ENCODE results near the gene PRPH2.

GRCh38 chr6:42727087-42727611 is 4.8 kb upstream of the PRPH2 start:
- TF ChIP-seq CTCF (IDR thresholded peaks at IDR 0.05), result no peak
- no peak for TF ChIP-seq RFX5 (IDR thresholded peaks at IDR 0.05; ENCODE audit: low read length)
- no peak for TF ChIP-seq SIN3A (IDR thresholded peaks at IDR 0.05; ENCODE audit: borderline replicate concordance, low read depth, low read length)
- TF ChIP-seq EZH2phosphoT487 (IDR thresholded peaks at IDR 0.05; ENCODE audit: borderline replicate concordance, low read depth), result no peak
- TF ChIP-seq REST (IDR thresholded peaks at IDR 0.05; ENCODE audit: low read depth, low read length), result no peak
- no peak for TF ChIP-seq CHD2 (IDR thresholded peaks at IDR 0.05; ENCODE audit: low read length, partially characterized antibody)
- TF ChIP-seq FOSL2 (IDR thresholded peaks at IDR 0.05; ENCODE audit: borderline replicate concordance, low read depth), result no peak
- TF ChIP-seq POLR2AphosphoS5 (IDR thresholded peaks at IDR 0.05; ENCODE audit: low read depth, low read length), result no peak
- no peak for TF ChIP-seq TAF1 (IDR thresholded peaks at IDR 0.05; ENCODE audit: borderline replicate concordance, low read depth, low read length)
- no peak for TF ChIP-seq MAX (IDR thresholded peaks at IDR 0.05; ENCODE audit: low read depth)
- TF ChIP-seq FOXM1 (IDR thresholded peaks at IDR 0.05; ENCODE audit: low read depth), result no peak

Data from SK-N-SH (cell line).